Smooth muscle cell (in vitro differentiated cells): Measurements from ENCODE around the gene SCGN. TPM values are rescaled to one million over a fixed set of nuclear protein-coding genes. Genes with fewer than 3 reads are reported as not detected.

Experiments used
- DNase-seq: peaks from one replicate; lab custom pipeline; 2025; ENCODE audit not compliant: unreplicated experiment; lab: John Stamatoyannopoulos, UW
- H2AFZ ChIP-seq: fragments of 200-600 bp; sonication (generic); 2 replicates; pipeline ENCODE4 v1.6.0; 2016; ENCODE audit warnings: antibody characterized with exemption, low read depth, mild to moderate bottlenecking
- H3F3A ChIP-seq: fragments of 200-600 bp; sonication (generic); 2 replicates; pipeline ENCODE4 v1.6.0; 2017; ENCODE audit warnings: antibody characterized with exemption, low read depth
- H3K27ac ChIP-seq: fragments of 200-600 bp; sonication (generic); 2 replicates; pipeline ENCODE4 v1.5.1; 2016; ENCODE audit warnings: low read depth, mild to moderate bottlenecking
- H3K27me3 ChIP-seq: fragments of 200-600 bp; sonication (generic); 2 replicates; pipeline ENCODE4 v1.6.1; 2016; ENCODE audit warnings: low read depth, mild to moderate bottlenecking
- H3K36me3 ChIP-seq: fragments of 200-600 bp; sonication (generic); 2 replicates; pipeline ENCODE4 v1.5.1; 2016; ENCODE audit warnings: low read depth
- H3K4me1 ChIP-seq: fragments of 200-600 bp; sonication (generic); 2 replicates; pipeline ENCODE4 v1.5.1; 2016; ENCODE audit warnings: low read depth
- H3K4me2 ChIP-seq: fragments of 200-600 bp; sonication (generic); 2 replicates; pipeline ENCODE4 v1.6.0; 2016; ENCODE audit warnings: mild to moderate bottlenecking
- H3K4me3 ChIP-seq: fragments of 200-600 bp; sonication (generic); 2 replicates; pipeline ENCODE4 v1.5.1; 2016; ENCODE audit warnings: mild to moderate bottlenecking
- H3K79me2 ChIP-seq: fragments of 200-600 bp; sonication (generic); 2 replicates; pipeline ENCODE4 v1.6.0; 2016; ENCODE audit warnings: low read depth, mild to moderate bottlenecking
- H3K9ac ChIP-seq: fragments of 200-600 bp; sonication (generic); 2 replicates; pipeline ENCODE4 v1.6.0; 2016; ENCODE audit warnings: low read depth
- H3K9me3 ChIP-seq: fragments of 200-600 bp; sonication (generic); replicated peaks from 2 replicates; pipeline ENCODE4 v1.5.1; 2016; ENCODE audit warnings: low read depth
- H4K20me1 ChIP-seq: fragments of 200-600 bp; sonication (generic); 2 replicates; pipeline ENCODE4 v1.6.0; 2016; ENCODE audit warnings: low read depth
- CTCF ChIP-seq: fragments of 200-600 bp; sonication (generic); IDR thresholded peaks from 2 replicates; pipeline ENCODE4 v1.5.1; 2017; ENCODE audit warnings: borderline replicate concordance, mild to moderate bottlenecking, antibody characterized with exemption; ENCODE audit not compliant: insufficient read depth, poor library complexity, severe bottlenecking
- WGBS: methylation state at CpG from one replicate; pipeline ENCODE4 v1.1.7; 2016; ENCODE audit warnings: low lambda C conversion rate; 5-methylcytosine and 5-hydroxymethylcytosine counted together
- polyA plus RNA-seq: library from polyadenylated mRNA; unstranded; fragments of >200 nt; fragmentation: Nextera tagmentation; extraction: Ambion mirVana; gene quantifications from 2 replicates; pipeline ENCODE4 v1.2.1, GENCODE V29; 2016
- total RNA-seq: library from RNA; depleted of rRNA; stranded (reverse); fragments of >200 nt; gene quantifications from 2 replicates; pipeline ENCODE4 v1.2.3, GENCODE V29; 2014

The SCGN gene
- total and polyA plus RNA-seq, 2 experiments from 2014 or later: not detected

- Histone ChIP-seq H3K4me1 (no peaks in the 10 kb centered on the region), H3K4me3 (no peak overlapping the region), H3K27me3 (peaks cover 5% of the 10 kb centered on the region), H3K4me2 (no peak overlapping the region), H2AFZ (no peak overlapping the region), H3K27ac (no peak overlapping the region), H3K36me3 (no peaks in the 10 kb centered on the region), H3K79me2 (no peaks in the 10 kb centered on the region), H3F3A (no peaks in the 10 kb centered on the region), H4K20me1 (no peaks in the 10 kb centered on the region), H3K9ac (no peak overlapping the region), H3K9me3 (no peaks in the 10 kb centered on the region)
- WGBS: 68% methylated on average over 3 of the region's 3 CpGs
- TF ChIP-seq CTCF: no peak
- DNase-seq: no peak
Observed at GRCh38 chr6:25704001-25704400, 52.0 kb downstream of the SCGN start.

GRCh38 chr6:25706314-25707014 lies 54.4 kb downstream of the SCGN start:
- H3K4me2 ChIP-seq: no peak overlapping the region
- peaks cover 5% of the 10 kb centered on the region for H3K27me3 ChIP-seq
- H3F3A ChIP-seq: no peaks in the 10 kb centered on the region
- H3K4me3 ChIP-seq: no peak overlapping the region
- no peak overlapping the region for H2AFZ ChIP-seq
- no peak for DNase-seq
- no peaks in the 10 kb centered on the region for H3K79me2 ChIP-seq
- no peaks in the 10 kb centered on the region for H4K20me1 ChIP-seq
- H3K9ac ChIP-seq: no peak overlapping the region
- H3K9me3 ChIP-seq: no peaks in the 10 kb centered on the region
- no peaks in the 10 kb centered on the region for H3K36me3 ChIP-seq
- WGBS: 85% methylated on average over 6 of the region's 6 CpGs
- TF ChIP-seq CTCF: no peak
- H3K27ac ChIP-seq: no peak overlapping the region
- no peaks in the 10 kb centered on the region for H3K4me1 ChIP-seq

- no peaks in the 10 kb centered on the region for H3F3A ChIP-seq
- TF ChIP-seq CTCF: no peak
- WGBS: 87% methylated on average over 10 of the region's 10 CpGs
- H3K27me3 ChIP-seq: peaks cover 5% of the 10 kb centered on the region
- no peaks in the 10 kb centered on the region for H3K36me3 ChIP-seq
- H3K27ac ChIP-seq: no peak overlapping the region
- no peak overlapping the region for H3K4me2 ChIP-seq
- DNase-seq: no peak
- no peaks in the 10 kb centered on the region for H4K20me1 ChIP-seq
- H2AFZ ChIP-seq: no peak overlapping the region
- peaks cover 10% of the 10 kb centered on the region for H3K4me1 ChIP-seq
- no peak overlapping the region for H3K9ac ChIP-seq
- H3K9me3 ChIP-seq: no peaks in the 10 kb centered on the region
- H3K4me3 ChIP-seq: no peak overlapping the region
- H3K79me2 ChIP-seq: no peaks in the 10 kb centered on the region
Observed at GRCh38 chr6:25709761-25710160, 57.7 kb downstream of the SCGN start.

GRCh38 chr6:25710287-25710686 lies 58.3 kb downstream of the SCGN start:
- Histone ChIP-seq H3K4me2 (no peak overlapping the region), H3K9ac (no peak overlapping the region), H3K27me3 (peaks cover 5% of the 10 kb centered on the region), H3K79me2 (no peaks in the 10 kb centered on the region), H3K36me3 (no peaks in the 10 kb centered on the region), H2AFZ (no peak overlapping the region), H3F3A (no peaks in the 10 kb centered on the region), H3K4me3 (no peak overlapping the region), H3K9me3 (no peaks in the 10 kb centered on the region), H4K20me1 (no peaks in the 10 kb centered on the region), H3K4me1 (peaks cover 11% of the 10 kb centered on the region), H3K27ac (no peak overlapping the region)
- WGBS: 87% methylated on average over 14 of the region's 14 CpGs
- DNase-seq: no peak
- TF ChIP-seq CTCF: no peak
